Measurements from ENCODE around the gene IQCC. TPM values are rescaled to one million over a fixed set of nuclear protein-coding genes. Genes with fewer than 3 reads are reported as not detected.

The IQCC gene
- total RNA-seq, 1 donor from 2014 or later: 4.2 TPM

GRCh38 chr1:32198237-32199042 is 7.0 kb upstream of the IQCC start:
- Mint-ChIP-seq H3K36me3 (ENCODE audit: low read depth) (peaks cover 62% of the 10 kb centered on the region), H3K27ac (peak overlapping the region; percentile 43), H3K4me3 (no peak overlapping the region), H3K9me3 (no peaks in the 10 kb centered on the region), H3K27me3 (no peaks in the 10 kb centered on the region), H3K4me1 (peaks cover 37% of the 10 kb centered on the region)
- no peak for DNase-seq
- POLR2A ChIA-PET: interaction anchor here (0.5 to 2.9 kb wide), 6 partner anchors 18 to 184 kb away, joined by 3 to 15 read pairs (median 3); partner anchors contain the start of genes LCK and TXLNA
- CTCF ChIA-PET: interaction anchor here (1.0 kb wide), 1 partner anchor 57 kb away, joined by 3 read pairs; no protein-coding TSS in a partner anchor
- intact Hi-C loops (cut with micrococcal nuclease): no loop called here
- no peak for TF ChIP-seq CTCF (IDR thresholded peaks at IDR 0.05)
- no peak for ATAC-seq (ENCODE audit: low read depth)

GRCh38 chr1:32199043-32199716 is 6.3 kb upstream of the IQCC start:
- Mint-ChIP-seq H3K27me3 (no peaks in the 10 kb centered on the region), H3K36me3 (ENCODE audit: low read depth) (peaks cover 62% of the 10 kb centered on the region), H3K27ac (no peak overlapping the region), H3K9me3 (no peaks in the 10 kb centered on the region), H3K4me1 (peaks cover 42% of the 10 kb centered on the region), H3K4me3 (no peak overlapping the region)
- DNase-seq (no peak), ATAC-seq (ENCODE audit: low read depth) (no peak)
- POLR2A ChIA-PET: interaction anchor here (0.5 to 2.9 kb wide), 3 partner anchors 19 to 183 kb away, joined by 3 to 15 read pairs (median 3); partner anchors contain the start of genes LCK and TXLNA
- intact Hi-C loops (cut with micrococcal nuclease): no loop called here
- CTCF ChIA-PET: interaction anchor here (1.0 kb wide), 1 partner anchor 56 kb away, joined by 3 read pairs; no protein-coding TSS in a partner anchor
- TF ChIP-seq CTCF (IDR thresholded peaks at IDR 0.05): no peak

- peak overlapping the region; percentile 87 for H3K27ac Mint-ChIP-seq
- no peak for ATAC-seq (ENCODE audit: low read depth)
- H3K9me3 Mint-ChIP-seq: no peaks in the 10 kb centered on the region
- H3K27me3 Mint-ChIP-seq: no peaks in the 10 kb centered on the region
- ChIA-PET CTCF (interaction anchor here (1.5 to 3.1 kb wide), 2 partner anchors 16 to 19 kb away, joined by 4 to 23 read pairs; no protein-coding TSS in a partner anchor), POLR2A (interaction anchor here (1.0 to 3.1 kb wide), 11 partner anchors 12 to 151 kb away, joined by 3 to 37 read pairs (median 13); partner anchors contain the start of genes EIF3I, KPNA6, LCK and MARCKSL1)
- peaks cover 43% of the 10 kb centered on the region for H3K4me1 Mint-ChIP-seq
- DNase-seq: no peak
- intact Hi-C loops (cut with micrococcal nuclease): loop anchor here (1.0 to 5.0 kb wide), 8 partner anchors 19 to 411 kb away; partner anchors contain the start of genes EIF3I, HDAC1, KPNA6 and LCK
- H3K36me3 Mint-ChIP-seq (ENCODE audit: low read depth): peaks cover 61% of the 10 kb centered on the region
- H3K4me3 Mint-ChIP-seq: peak overlapping the region; percentile 87
- no peak for TF ChIP-seq CTCF (IDR thresholded peaks at IDR 0.05)
These were observed 5.8 kb upstream of the IQCC start for GRCh38 chr1:32199717-32200072.

GRCh38 chr1:32200226-32201010 is 5.1 kb upstream of the IQCC start, which contains the start of gene CCDC28B:
Gene CCDC28B, plus strand, starts transcription at chr1:32200595. Its CDS starts 1,341 bp downstream, at chr1:32201936.
- DNase-seq (peak; percentile 62), ATAC-seq (ENCODE audit: low read depth) (peak; percentile 51)
- Mint-ChIP-seq H3K4me1 (peaks cover 49% of the 10 kb centered on the region), H3K4me3 (peak within 1 kb of the TSS; percentile 87), H3K36me3 (ENCODE audit: low read depth) (peaks cover 56% of the 10 kb centered on the region), H3K9me3 (no peaks in the 10 kb centered on the region), H3K27me3 (no peaks in the 10 kb centered on the region), H3K27ac (peak within 1 kb of the TSS; percentile 87)
- POLR2A ChIA-PET: interaction anchor here (0.5 to 3.1 kb wide), 29 partner anchors 9 to 555 kb away, joined by 3 to 37 read pairs (median 5); partner anchors contain the start of genes BSDC1, EIF3I, HDAC1 and KPNA6
- CTCF ChIA-PET: interaction anchor here (0.5 to 3.1 kb wide), 7 partner anchors 15 to 215 kb away, joined by 3 to 23 read pairs (median 4); no protein-coding TSS in a partner anchor
- intact Hi-C loops (cut with micrococcal nuclease): loop anchor here (1.0 to 5.0 kb wide), 9 partner anchors 20 to 412 kb away; partner anchors contain the start of genes EIF3I, HDAC1, KPNA6 and LCK
- TF ChIP-seq CTCF (IDR thresholded peaks at IDR 0.05): no peak

All from activated B cell treated with CpG ODN at 0.5 μM for 24 hours (primary cell).